ENCODE data around the gene SLC26A11. TPM values are rescaled to one million over a fixed set of nuclear protein-coding genes. Genes with fewer than 3 reads are reported as not detected.

SLC26A11 gene
- polyA plus RNA-seq, 2 of the 4 experiments (the other 2 are of a cell fraction): 8.3 to 13.7 TPM

GRCh38 chr17:80281516-80281915 is 61.3 kb downstream of the SLC26A11 start:
- no peaks in the 10 kb centered on the region for H3K9me3 ChIP-seq
- H3K27ac ChIP-seq: no peak overlapping the region
- H3K4me3 ChIP-seq: no peak overlapping the region
- ATAC-seq (no peak), FAIRE-seq (no peak), DNase-seq (ENCODE audit: low read depth in 1 of 2, low spot score in 1 of 2) (no peak)
- WGBS (ENCODE audit: missing lambda C conversion rate): 93% methylated on average over 10 of the region's 10 CpGs
- no peak overlapping the region for H3K4me2 ChIP-seq
- no peak for TF ChIP-seq HOXB13 (CRISPR knock-in tag; IDR thresholded peaks at IDR 0.05; ENCODE audit: low read depth)
- no peak for TF ChIP-seq BHLHE40 (IDR thresholded peaks at IDR 0.05; ENCODE audit: low read depth, low read length)
- TF ChIP-seq SREBF2 (IDR thresholded peaks at IDR 0.05): no peak
- TF ChIP-seq ESRRA (IDR thresholded peaks at IDR 0.05; ENCODE audit: borderline replicate concordance, low read length): no peak
- TF ChIP-seq CHD4 (IDR thresholded peaks at IDR 0.05; ENCODE audit: borderline replicate concordance): no peak
- no peak for TF ChIP-seq TFCP2L1 (CRISPR knock-in tag; IDR thresholded peaks at IDR 0.05)
- no peak for TF ChIP-seq POLR2A (IDR thresholded peaks at IDR 0.05; ENCODE audit: low read length)
- no peak for TF ChIP-seq TP53 (CRISPR knock-in tag; IDR thresholded peaks at IDR 0.05)
- TF ChIP-seq RARB (CRISPR knock-in tag; IDR thresholded peaks at IDR 0.05): no peak
- no peak for TF ChIP-seq FOSB (CRISPR knock-in tag; IDR thresholded peaks at IDR 0.05)
- TF ChIP-seq HDAC2 (IDR thresholded peaks at IDR 0.05): no peak
- TF ChIP-seq KDM1A (IDR thresholded peaks at IDR 0.05; ENCODE audit: low read depth): no peak
- no peak for TF ChIP-seq CBX8 (IDR thresholded peaks at IDR 0.05)
- TF ChIP-seq RFX5 (IDR thresholded peaks at IDR 0.05): no peak
- no peak for TF ChIP-seq NR3C1 (IDR thresholded peaks at IDR 0.05)
- no peak for TF ChIP-seq ELK1 (IDR thresholded peaks at IDR 0.05; ENCODE audit: low read depth, low read length)
- TF ChIP-seq ATOH8 (CRISPR knock-in tag; IDR thresholded peaks at IDR 0.05; ENCODE audit: low read depth): no peak
- TF ChIP-seq EHF (CRISPR knock-in tag; IDR thresholded peaks at IDR 0.05): no peak
- no peak for TF ChIP-seq MYC (IDR thresholded peaks at IDR 0.05; ENCODE audit: borderline replicate concordance, low read length)
- TF ChIP-seq HMGXB4 (CRISPR knock-in tag; IDR thresholded peaks at IDR 0.05; ENCODE audit: borderline replicate concordance): no peak
- H3K4me1 ChIP-seq: peaks cover 3% of the 10 kb centered on the region; the same call in 1 of the 3 replicates
- ChIA-PET POLR2A (no interaction called here), CTCF (interaction anchor here (1.5 kb wide), 1 partner anchor 8 kb away, joined by 6 read pairs; no protein-coding TSS in a partner anchor)

GRCh38 chr17:80283116-80283852 is 63.1 kb downstream of the SLC26A11 start:
- DNase-seq (ENCODE audit: low read depth in 1 of 2, low spot score in 1 of 2) (no peak), ATAC-seq (no peak), FAIRE-seq (no peak)
- CTCF ChIA-PET: interaction anchor here (1.5 to 2.3 kb wide), 4 partner anchors 10 to 201 kb away, joined by 3 to 7 read pairs (median 6); no protein-coding TSS in a partner anchor
- no peaks in the 10 kb centered on the region; the same call in 2 of the 3 replicates for H3K4me1 ChIP-seq
- H3K27ac ChIP-seq: 0 out of 6 replicates have a peak overlapping the region, but pooled peaks of 1 of the 2 experiments have one; percentile 18
- H3K4me2 ChIP-seq: no peak overlapping the region
- no peak overlapping the region for H3K4me3 ChIP-seq
- WGBS (ENCODE audit: missing lambda C conversion rate): 89% methylated on average over 19 of the region's 19 CpGs
- POLR2A ChIA-PET: interaction anchor here (1.2 to 2.3 kb wide), 2 partner anchors 8 to 22 kb away, joined by 3 to 6 read pairs; partner anchors contain the start of gene RNF213
- H3K9me3 ChIP-seq: no peaks in the 10 kb centered on the region
- no peak for TF ChIP-seq FOXS1 (CRISPR knock-in tag; IDR thresholded peaks at IDR 0.05)
- no peak for TF ChIP-seq NR3C1 (IDR thresholded peaks at IDR 0.05)
- TF ChIP-seq RNF2 (IDR thresholded peaks at IDR 0.05; ENCODE audit: borderline replicate concordance, low read depth): no peak
- TF ChIP-seq USF2 (IDR thresholded peaks at IDR 0.05): no peak
- no peak for TF ChIP-seq POLR2AphosphoS2 (conservative IDR thresholded peaks at IDR 0.05; ENCODE audit: low read length)
- no peak for TF ChIP-seq ESRRA (IDR thresholded peaks at IDR 0.05; ENCODE audit: borderline replicate concordance, low read length)
- no peak for TF ChIP-seq ZNF302 (CRISPR knock-in tag; IDR thresholded peaks at IDR 0.05)
- no peak for TF ChIP-seq GATA3 (IDR thresholded peaks at IDR 0.05; ENCODE audit: borderline replicate concordance)
- TF ChIP-seq HOXB5 (CRISPR knock-in tag; IDR thresholded peaks at IDR 0.05): no peak
- no peak for TF ChIP-seq FOSB (CRISPR knock-in tag; IDR thresholded peaks at IDR 0.05)
- TF ChIP-seq ZSCAN20 (CRISPR knock-in tag; IDR thresholded peaks at IDR 0.05): no peak
- TF ChIP-seq JUN (IDR thresholded peaks at IDR 0.05): no peak
- TF ChIP-seq KDM5A (IDR thresholded peaks at IDR 0.05): no peak
- no peak for TF ChIP-seq BCL3 (IDR thresholded peaks at IDR 0.05)
- TF ChIP-seq ZC3H11A (IDR thresholded peaks at IDR 0.05): no peak
- TF ChIP-seq ATOH8 (CRISPR knock-in tag; IDR thresholded peaks at IDR 0.05; ENCODE audit: low read depth): no peak
- TF ChIP-seq HDAC2 (IDR thresholded peaks at IDR 0.05): no peak
- TF ChIP-seq RFX5 (IDR thresholded peaks at IDR 0.05): no peak
- TF ChIP-seq CBX8 (IDR thresholded peaks at IDR 0.05): no peak

Data from A549 (cell line).